GM12872 (cell line): ENCODE data around the gene TMEM45A.

ENCODE experiments used
- TF ChIP-seq, protein P1 (sequence below): IDR thresholded peaks from 3 replicates; pipeline ENCODE4 v1.5.1; 2011; ENCODE audit warnings: low read depth, mild to moderate bottlenecking, low read length, moderate library complexity; ENCODE audit not compliant: insufficient read depth

The TMEM45A gene

DNA sequence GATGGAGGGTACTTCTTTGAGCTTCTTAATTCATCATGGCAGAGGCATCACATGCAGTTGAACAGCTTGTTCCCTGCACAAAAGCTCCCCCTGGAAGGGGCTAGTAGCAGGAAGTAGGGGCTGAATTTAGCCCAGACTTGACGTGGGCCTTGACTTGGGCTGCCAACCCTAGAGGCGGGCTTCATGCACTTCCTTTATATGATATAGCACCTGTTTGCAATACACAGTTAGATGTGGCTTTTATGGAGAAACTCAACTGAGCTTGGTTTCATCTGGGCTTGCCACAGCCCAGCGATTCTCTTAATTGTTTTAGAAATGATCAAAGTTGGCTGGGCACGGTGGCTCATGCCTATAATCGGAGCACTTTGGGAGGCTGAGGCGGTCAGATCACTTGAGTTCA lies 83.3 kb downstream of the TMEM45A start:
- TF ChIP-seq, protein P1, sequence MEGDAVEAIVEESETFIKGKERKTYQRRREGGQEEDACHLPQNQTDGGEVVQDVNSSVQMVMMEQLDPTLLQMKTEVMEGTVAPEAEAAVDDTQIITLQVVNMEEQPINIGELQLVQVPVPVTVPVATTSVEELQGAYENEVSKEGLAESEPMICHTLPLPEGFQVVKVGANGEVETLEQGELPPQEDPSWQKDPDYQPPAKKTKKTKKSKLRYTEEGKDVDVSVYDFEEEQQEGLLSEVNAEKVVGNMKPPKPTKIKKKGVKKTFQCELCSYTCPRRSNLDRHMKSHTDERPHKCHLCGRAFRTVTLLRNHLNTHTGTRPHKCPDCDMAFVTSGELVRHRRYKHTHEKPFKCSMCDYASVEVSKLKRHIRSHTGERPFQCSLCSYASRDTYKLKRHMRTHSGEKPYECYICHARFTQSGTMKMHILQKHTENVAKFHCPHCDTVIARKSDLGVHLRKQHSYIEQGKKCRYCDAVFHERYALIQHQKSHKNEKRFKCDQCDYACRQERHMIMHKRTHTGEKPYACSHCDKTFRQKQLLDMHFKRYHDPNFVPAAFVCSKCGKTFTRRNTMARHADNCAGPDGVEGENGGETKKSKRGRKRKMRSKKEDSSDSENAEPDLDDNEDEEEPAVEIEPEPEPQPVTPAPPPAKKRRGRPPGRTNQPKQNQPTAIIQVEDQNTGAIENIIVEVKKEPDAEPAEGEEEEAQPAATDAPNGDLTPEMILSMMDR, result no peak

DNA sequence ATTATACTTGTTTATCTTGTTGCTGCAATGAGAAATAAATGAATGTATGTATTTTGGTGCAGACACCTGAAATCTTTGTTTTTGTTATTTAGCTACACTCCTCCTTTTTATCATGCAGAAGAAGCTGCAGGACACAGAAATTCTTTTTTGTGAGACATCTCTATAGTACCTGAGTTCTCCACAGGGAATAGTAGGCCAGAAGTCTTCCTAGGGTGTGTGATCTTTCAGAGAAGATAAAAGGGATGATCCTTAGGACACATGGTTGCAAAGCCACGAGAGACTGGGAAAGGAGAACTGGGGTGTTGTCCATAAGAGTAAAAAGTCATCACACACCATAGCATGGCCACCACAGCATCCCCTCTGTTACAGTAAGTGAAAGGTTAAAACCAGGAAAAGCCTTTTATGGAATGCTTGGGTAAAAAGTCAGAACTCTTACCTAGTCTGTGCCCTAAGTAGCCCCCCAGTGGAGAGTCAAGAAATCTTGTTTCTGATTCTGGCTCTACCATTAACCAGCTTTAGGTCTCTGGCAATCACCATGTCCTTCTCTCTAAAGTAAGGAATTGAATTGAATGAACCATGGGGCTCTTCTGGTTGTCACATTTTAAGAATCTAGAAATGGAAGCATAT lies 85.1 kb downstream of the TMEM45A start:
- TF ChIP-seq, protein P1, result no peak

DNA sequence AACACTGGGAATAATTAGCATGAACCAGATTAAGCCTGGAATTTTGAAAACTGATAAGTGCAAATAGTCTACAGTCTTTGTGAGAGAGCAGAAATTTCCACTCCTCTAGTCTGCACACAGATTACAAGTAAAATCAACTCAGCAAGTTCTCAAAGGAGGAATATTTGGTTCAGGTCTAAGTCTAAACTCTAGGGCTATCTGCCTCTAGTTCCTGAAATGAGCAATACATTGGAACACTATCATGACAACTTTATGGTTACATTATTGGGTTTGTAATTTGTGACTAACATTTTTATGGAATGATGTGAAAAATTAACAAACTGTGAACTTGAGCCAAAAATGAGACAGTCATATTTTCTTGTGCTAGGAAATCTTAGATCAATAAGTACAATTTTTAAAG lies 86.2 kb downstream of the TMEM45A start:
- TF ChIP-seq, protein P1, result no peak

DNA sequence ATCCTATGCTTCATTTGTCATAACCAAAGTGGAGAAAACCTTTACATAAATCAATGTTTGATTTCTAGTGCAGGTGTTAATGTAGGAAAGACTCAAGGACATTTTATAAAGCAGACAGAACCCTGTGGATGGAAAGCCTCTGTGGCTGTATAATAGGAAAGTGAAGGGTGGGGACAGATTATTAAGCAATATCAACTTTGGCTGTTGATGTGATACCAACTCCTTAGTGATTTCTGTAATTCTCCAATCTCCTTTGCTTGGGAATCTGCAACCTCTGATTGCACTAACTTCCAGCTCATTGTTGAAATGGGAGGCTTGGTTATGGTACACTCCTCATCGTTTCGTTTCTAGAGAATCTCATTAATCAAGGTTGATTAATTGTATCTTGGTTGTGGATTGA lies 87.7 kb downstream of the TMEM45A start:
- TF ChIP-seq, protein P1, result no peak

DNA sequence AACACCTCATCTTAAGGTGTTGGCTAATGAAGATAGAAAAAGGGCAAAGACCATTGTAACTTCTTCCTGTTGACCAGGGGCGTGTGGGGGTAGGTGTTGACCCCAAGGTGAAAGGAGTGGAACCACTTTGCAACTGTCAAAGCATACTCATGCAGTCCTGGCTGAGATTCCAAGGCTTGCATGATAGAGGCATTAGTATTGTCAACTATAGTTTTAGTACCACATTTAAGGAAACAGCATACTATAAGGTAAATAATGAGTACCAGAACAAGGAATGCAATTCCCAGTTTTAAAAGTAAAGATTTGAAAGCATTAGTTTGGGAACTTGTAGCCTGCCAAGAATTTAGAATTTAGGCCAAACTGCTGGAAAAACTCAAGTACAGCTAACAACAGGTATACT lies 89.2 kb downstream of the TMEM45A start:
- TF ChIP-seq, protein P1, result no peak

DNA sequence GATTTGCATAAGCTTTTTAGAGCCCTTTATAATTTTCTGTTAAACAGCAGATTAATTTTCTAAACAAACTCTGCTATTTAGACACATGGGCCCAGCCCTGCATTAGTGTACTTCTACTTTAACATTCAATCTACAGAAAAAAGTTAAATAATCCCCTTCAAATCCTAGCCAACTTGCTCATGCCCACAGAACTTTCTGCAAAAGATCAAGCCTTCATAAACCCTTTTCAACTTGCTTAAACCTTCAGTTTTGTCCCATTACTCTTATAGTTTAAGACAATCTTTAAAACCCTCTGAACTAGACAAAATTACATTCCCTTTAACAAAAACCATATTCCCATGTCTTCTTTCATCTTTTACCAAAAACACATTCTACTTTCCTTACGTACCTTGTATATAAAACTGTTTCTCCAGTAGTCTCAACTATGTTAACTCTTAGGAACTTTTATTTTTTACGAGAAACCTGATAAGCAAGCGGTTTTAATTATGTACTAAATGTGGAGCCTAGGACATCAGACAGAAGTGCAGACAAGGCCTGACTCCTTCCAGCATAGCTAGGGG lies 91.8 kb downstream of the TMEM45A start:
- TF ChIP-seq, protein P1, result no peak

DNA sequence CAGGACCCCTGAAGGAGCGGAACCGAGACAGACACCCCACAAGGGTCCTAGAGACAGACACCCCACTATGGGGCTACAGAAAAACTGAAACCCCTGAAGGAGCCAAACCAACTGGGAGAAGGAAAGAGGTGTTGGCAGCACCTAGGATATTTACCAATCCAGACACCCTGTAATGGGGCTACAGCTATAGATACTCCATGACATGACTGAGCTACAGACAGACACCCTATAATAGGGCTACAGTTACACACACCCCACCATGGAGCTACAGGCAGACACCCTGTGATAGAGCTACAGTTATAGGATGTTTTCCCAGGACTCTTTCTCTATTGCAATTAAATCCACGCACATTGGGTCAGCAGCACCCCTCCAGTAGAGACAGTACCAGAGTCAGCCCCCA lies 94.4 kb downstream of the TMEM45A start:
- TF ChIP-seq, protein P1, result no peak
